SU-DHL-6 (cell line): ENCODE results near the gene GYPB.
"Not testable (repeated sequence)": the region's sequence is repeated elsewhere in the genome, so short reads cannot be mapped to it uniquely, and the experiment has no call there.

Experiments used
- CTCF ChIP-seq: fragments of 200-600 bp; sonication (generic); IDR thresholded peaks from one replicate; pipeline ENCODE4 v1.5.1; 2017; ENCODE audit warnings: antibody characterized with exemption, mild to moderate bottlenecking, low read length, moderate library complexity; ENCODE audit not compliant: insufficient read depth, poor library complexity, severe bottlenecking
- EZH2phosphoT487 ChIP-seq: fragments of 200-600 bp; sonication (generic), shearing (Covaris generic); conservative IDR thresholded peaks from 2 replicates; pipeline ENCODE4 v1.6.1; 2018; ENCODE audit warnings: mild to moderate bottlenecking, antibody characterized with exemption, low read length, moderate library complexity, mixed read lengths

GRCh38 chr4:143955306-143955705, 63.9 kb downstream of the GYPB start:
- not testable (repeated sequence) for TF ChIP-seq CTCF, EZH2phosphoT487
